Loucy (cell line): Measurements from ENCODE around the gene CFAP410.

Experiments
- H2AFZ ChIP-seq: fragments of 200-600 bp; sonication (generic); 2 replicates; pipeline ENCODE4 v1.6.0; 2016; ENCODE audit warnings: antibody characterized with exemption, mild to moderate bottlenecking, low read length, moderate library complexity
- H3F3A ChIP-seq: fragments of 200-600 bp; 2 replicates; pipeline ENCODE4 v1.6.0; 2016; ENCODE audit warnings: antibody characterized with exemption, low read depth, mild to moderate bottlenecking
- H3K27me3 ChIP-seq: fragments of 200-600 bp; sonication (generic); 2 replicates; pipeline ENCODE4 v1.6.1; 2014; ENCODE audit warnings: low read length, mild to moderate bottlenecking; ENCODE audit not compliant: insufficient read depth, poor library complexity, severe bottlenecking
- H3K36me3 ChIP-seq: fragments of 200-600 bp; sonication (generic); 2 replicates; pipeline ENCODE4 v1.6.1; 2016; ENCODE audit warnings: low read length; ENCODE audit not compliant: insufficient read depth
- H3K4me1 ChIP-seq: fragments of 200-600 bp; sonication (generic); 2 replicates; pipeline ENCODE4 v1.5.1; 2014; ENCODE audit warnings: low read length, mild to moderate bottlenecking; ENCODE audit not compliant: insufficient read depth, poor library complexity, severe bottlenecking
- H3K4me2 ChIP-seq: fragments of 200-600 bp; sonication (generic); 2 replicates; pipeline ENCODE4 v1.6.0; 2014; ENCODE audit warnings: antibody characterized with exemption, low read length, low read depth, mild to moderate bottlenecking; ENCODE audit not compliant: poor library complexity, severe bottlenecking
- H3K4me3 ChIP-seq: fragments of 200-600 bp; sonication (generic); 2 replicates; pipeline ENCODE4 v1.5.1; 2014; ENCODE audit warnings: low read length, mild to moderate bottlenecking, mixed read lengths; ENCODE audit not compliant: poor library complexity, severe bottlenecking
- H3K79me2 ChIP-seq: fragments of 200-600 bp; sonication (generic); 2 replicates; pipeline ENCODE4 v1.6.1; 2014; ENCODE audit warnings: low read length; ENCODE audit not compliant: insufficient read depth
- H3K9ac ChIP-seq: fragments of 200-600 bp; sonication (generic); 2 replicates; pipeline ENCODE4 v1.6.0; 2014; ENCODE audit warnings: mild to moderate bottlenecking, low read depth, low read length, moderate library complexity; ENCODE audit not compliant: poor library complexity, severe bottlenecking
- H3K9me2 ChIP-seq: fragments of 200-600 bp; sonication (generic); replicated peaks from 2 replicates; pipeline ENCODE4 v1.6.1; 2016; ENCODE audit warnings: low read depth, low read length, mixed read lengths
- H3K9me3 ChIP-seq: fragments of 200-600 bp; sonication (generic); 2 replicates; pipeline ENCODE4 v1.6.1; 2014; ENCODE audit warnings: mild to moderate bottlenecking, antibody characterized with exemption, low read length, low read depth; ENCODE audit not compliant: insufficient read depth
- H4K20me1 ChIP-seq: fragments of 200-600 bp; sonication (generic); 2 replicates; pipeline ENCODE4 v1.6.0; 2014; ENCODE audit warnings: antibody characterized with exemption, low read length, mild to moderate bottlenecking; ENCODE audit not compliant: insufficient read depth, poor library complexity, severe bottlenecking
- CTCF ChIP-seq: fragments of 200-600 bp; sonication (generic); conservative IDR thresholded peaks from 2 replicates; pipeline ENCODE4 v1.5.1; 2014; ENCODE audit warnings: mild to moderate bottlenecking, antibody characterized with exemption, low read length
- EZH2phosphoT487 ChIP-seq: fragments of 200-600 bp; IDR thresholded peaks from 2 replicates; pipeline ENCODE4 v1.6.1; 2018; ENCODE audit warnings: antibody characterized with exemption, mild to moderate bottlenecking, moderate library complexity, borderline replicate concordance

The CFAP410 gene

GRCh38 chr21:44290327-44291077, 48.7 kb downstream of the CFAP410 start:
- TF ChIP-seq EZH2phosphoT487: no peak
- TF ChIP-seq CTCF: no peak
- Histone ChIP-seq H3K27me3 (no peaks in the 10 kb centered on the region), H3K4me2 (no peak overlapping the region)

GRCh38 chr21:44289381-44290010, 49.7 kb downstream of the CFAP410 start:
- no peak overlapping the region for H2AFZ ChIP-seq
- no peaks in the 10 kb centered on the region for H3K9me2 ChIP-seq
- TF ChIP-seq EZH2phosphoT487 (no peak), CTCF (no peak)
- no peak overlapping the region for H3K4me3 ChIP-seq
- no peaks in the 10 kb centered on the region for H3K79me2 ChIP-seq
- H4K20me1 ChIP-seq: no peaks in the 10 kb centered on the region
- no peaks in the 10 kb centered on the region for H3K4me1 ChIP-seq
- no peaks in the 10 kb centered on the region for H3K27me3 ChIP-seq
- no peak overlapping the region for H3K9ac ChIP-seq
- H3K4me2 ChIP-seq: no peak overlapping the region
- H3K9me3 ChIP-seq: no peaks in the 10 kb centered on the region
- H3K36me3 ChIP-seq: no peaks in the 10 kb centered on the region
- no peaks in the 10 kb centered on the region for H3F3A ChIP-seq

More at GRCh38 chr21:44290327-44291077, 48.7 kb downstream of the CFAP410 start:
- no peak overlapping the region for H3K4me3 ChIP-seq
- H3K79me2 ChIP-seq: no peaks in the 10 kb centered on the region
- no peaks in the 10 kb centered on the region for H3K36me3 ChIP-seq
- no peak overlapping the region for H3K9ac ChIP-seq
- no peaks in the 10 kb centered on the region for H4K20me1 ChIP-seq
- H3F3A ChIP-seq: no peaks in the 10 kb centered on the region
- H3K9me3 ChIP-seq: no peaks in the 10 kb centered on the region
- no peaks in the 10 kb centered on the region for H3K4me1 ChIP-seq
- no peaks in the 10 kb centered on the region for H3K9me2 ChIP-seq
- no peak overlapping the region for H2AFZ ChIP-seq

- no peaks in the 10 kb centered on the region for H3K9me3 ChIP-seq
- no peak overlapping the region for H3K4me3 ChIP-seq
- no peaks in the 10 kb centered on the region for H3F3A ChIP-seq
- H3K36me3 ChIP-seq: no peaks in the 10 kb centered on the region
- TF ChIP-seq CTCF: no peak
- TF ChIP-seq EZH2phosphoT487: no peak
- no peak overlapping the region for H3K4me2 ChIP-seq
- H3K9ac ChIP-seq: no peak overlapping the region
- H2AFZ ChIP-seq: no peak overlapping the region
- no peaks in the 10 kb centered on the region for H4K20me1 ChIP-seq
- H3K79me2 ChIP-seq: no peaks in the 10 kb centered on the region
- H3K9me2 ChIP-seq: no peaks in the 10 kb centered on the region
- H3K4me1 ChIP-seq: no peaks in the 10 kb centered on the region
- no peaks in the 10 kb centered on the region for H3K27me3 ChIP-seq
Observed at GRCh38 chr21:44288251-44289110, 50.7 kb downstream of the CFAP410 start.
